WERI-Rb-1 (cell line): ENCODE results near the gene SSU72.
"Not testable (repeated sequence)": the region's sequence is repeated elsewhere in the genome, so short reads cannot be mapped to it uniquely, and the experiment has no call there.

Experiments
- DNase-seq: peaks from one replicate; pipeline ENCODE4 v3.0.0-alpha.2; 2020
- H3K27ac ChIP-seq: fragments of 250-450 bp; sonication (Bioruptor Pico); 2 replicates; pipeline ENCODE4 v1.5.1; 2020; ENCODE audit warnings: mild to moderate bottlenecking, moderate library complexity
- H3K27me3 ChIP-seq: fragments of 250-450 bp; sonication (Bioruptor Pico); 2 replicates; pipeline ENCODE4 v1.5.1; 2021; ENCODE audit warnings: mild to moderate bottlenecking, low read depth, moderate library complexity; ENCODE audit not compliant: insufficient read depth, severe bottlenecking
- H3K36me3 ChIP-seq: fragments of 250-450 bp; sonication (Bioruptor Pico); 2 replicates; pipeline ENCODE4 v1.5.1; 2020; ENCODE audit warnings: mild to moderate bottlenecking, moderate library complexity
- H3K4me3 ChIP-seq: 2 replicates; pipeline ENCODE4 v1.5.1; 2011; ENCODE audit warnings: low read depth, mild to moderate bottlenecking, control low read depth, low read length
- H3K9me3 ChIP-seq: fragments of 250-450 bp; sonication (Bioruptor Pico); 2 replicates; pipeline ENCODE4 v1.5.1; 2021; ENCODE audit warnings: mild to moderate bottlenecking, moderate library complexity; ENCODE audit not compliant: severe bottlenecking
- TF ChIP-seq, protein P1 (sequence below): IDR thresholded peaks from 2 replicates; pipeline ENCODE4 v1.5.1; 2011; ENCODE audit warnings: low read depth, mild to moderate bottlenecking, control low read depth, inconsistent platforms, low read length

Gene SSU72

DNA sequence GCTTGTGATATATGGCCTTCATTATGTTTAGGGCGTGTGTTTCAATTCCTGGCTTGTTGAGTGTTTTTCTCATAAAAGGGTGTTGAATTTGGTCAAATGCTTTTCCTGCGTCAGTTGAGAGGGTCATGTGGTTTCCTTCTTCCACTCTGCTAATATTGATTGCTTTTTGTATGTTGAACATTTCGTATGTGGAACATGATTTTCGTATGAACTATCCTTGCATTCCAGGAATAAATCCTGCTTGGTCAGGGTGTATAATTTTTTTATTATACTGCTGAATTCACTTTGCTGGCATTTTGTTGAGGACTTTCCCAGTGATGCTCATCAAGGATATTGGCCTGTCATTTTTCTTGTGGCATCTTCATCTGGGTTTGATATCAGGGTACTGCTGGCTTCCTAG lies 67.4 kb downstream of the SSU72 start:
- DNase-seq = no peak
- H3K36me3 ChIP-seq = peaks cover 4% of the 10 kb centered on the region
- H3K27me3 ChIP-seq = no peaks in the 10 kb centered on the region
- H3K4me3 ChIP-seq = no peak overlapping the region
- H3K27ac ChIP-seq = no peak overlapping the region
- TF ChIP-seq, protein P1, sequence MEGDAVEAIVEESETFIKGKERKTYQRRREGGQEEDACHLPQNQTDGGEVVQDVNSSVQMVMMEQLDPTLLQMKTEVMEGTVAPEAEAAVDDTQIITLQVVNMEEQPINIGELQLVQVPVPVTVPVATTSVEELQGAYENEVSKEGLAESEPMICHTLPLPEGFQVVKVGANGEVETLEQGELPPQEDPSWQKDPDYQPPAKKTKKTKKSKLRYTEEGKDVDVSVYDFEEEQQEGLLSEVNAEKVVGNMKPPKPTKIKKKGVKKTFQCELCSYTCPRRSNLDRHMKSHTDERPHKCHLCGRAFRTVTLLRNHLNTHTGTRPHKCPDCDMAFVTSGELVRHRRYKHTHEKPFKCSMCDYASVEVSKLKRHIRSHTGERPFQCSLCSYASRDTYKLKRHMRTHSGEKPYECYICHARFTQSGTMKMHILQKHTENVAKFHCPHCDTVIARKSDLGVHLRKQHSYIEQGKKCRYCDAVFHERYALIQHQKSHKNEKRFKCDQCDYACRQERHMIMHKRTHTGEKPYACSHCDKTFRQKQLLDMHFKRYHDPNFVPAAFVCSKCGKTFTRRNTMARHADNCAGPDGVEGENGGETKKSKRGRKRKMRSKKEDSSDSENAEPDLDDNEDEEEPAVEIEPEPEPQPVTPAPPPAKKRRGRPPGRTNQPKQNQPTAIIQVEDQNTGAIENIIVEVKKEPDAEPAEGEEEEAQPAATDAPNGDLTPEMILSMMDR = no peak
- no peaks in the 10 kb centered on the region for H3K9me3 ChIP-seq

DNA sequence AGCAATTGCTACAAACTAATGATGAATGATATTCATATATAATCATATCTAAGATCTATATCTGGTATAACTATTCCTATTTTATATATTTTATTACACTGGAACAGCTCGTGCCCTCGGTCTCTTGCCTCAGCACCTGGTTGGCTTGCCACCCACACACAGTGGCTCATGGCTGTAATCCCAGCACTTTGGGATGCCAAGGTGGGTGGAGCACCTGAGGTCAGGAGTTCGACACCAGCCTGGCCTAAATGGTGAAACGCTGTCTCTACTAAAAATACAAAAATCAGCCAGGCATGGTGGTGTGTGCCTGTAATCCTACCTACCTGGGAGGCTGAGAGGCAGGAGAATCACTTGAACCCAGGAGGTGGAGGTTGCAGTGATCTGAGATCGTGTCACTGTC lies 68.9 kb downstream of the SSU72 start:
- not testable (repeated sequence) for DNase-seq, H3K9me3 ChIP-seq, H3K4me3 ChIP-seq, H3K36me3 ChIP-seq, H3K27me3 ChIP-seq
- H3K27ac ChIP-seq = peak overlapping the region; percentile 71

DNA sequence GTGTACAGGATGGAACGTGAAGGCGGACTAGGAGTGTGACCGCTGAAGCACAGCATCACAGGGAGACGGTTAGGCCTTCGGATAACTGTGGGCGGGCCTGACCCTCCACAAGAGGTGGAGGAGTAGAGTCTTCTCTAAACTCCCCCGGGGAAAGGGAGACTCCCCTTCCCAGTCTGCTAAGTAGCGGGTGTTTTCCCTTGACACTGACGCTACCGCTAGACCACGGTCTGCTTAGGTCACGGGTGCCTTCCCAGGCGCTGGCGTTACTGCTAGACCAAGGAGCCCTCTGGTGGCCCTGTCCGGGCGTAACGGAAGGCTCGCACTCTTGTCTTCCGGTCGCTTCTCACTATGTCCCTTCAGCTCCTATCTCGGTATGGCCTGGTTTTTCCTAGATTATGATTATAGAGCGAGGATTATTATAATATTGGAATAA lies 69.3 kb downstream of the SSU72 start:
- H3K27ac ChIP-seq = peak overlapping the region; percentile 71
- peak overlapping the region; percentile 26 for H3K4me3 ChIP-seq
- DNase-seq = peak; percentile 63
- not testable (repeated sequence) for H3K9me3 ChIP-seq, H3K36me3 ChIP-seq, H3K27me3 ChIP-seq
- TF ChIP-seq, protein P1 = peak; percentile 27; the same call in 1 of the 2 replicates

DNA sequence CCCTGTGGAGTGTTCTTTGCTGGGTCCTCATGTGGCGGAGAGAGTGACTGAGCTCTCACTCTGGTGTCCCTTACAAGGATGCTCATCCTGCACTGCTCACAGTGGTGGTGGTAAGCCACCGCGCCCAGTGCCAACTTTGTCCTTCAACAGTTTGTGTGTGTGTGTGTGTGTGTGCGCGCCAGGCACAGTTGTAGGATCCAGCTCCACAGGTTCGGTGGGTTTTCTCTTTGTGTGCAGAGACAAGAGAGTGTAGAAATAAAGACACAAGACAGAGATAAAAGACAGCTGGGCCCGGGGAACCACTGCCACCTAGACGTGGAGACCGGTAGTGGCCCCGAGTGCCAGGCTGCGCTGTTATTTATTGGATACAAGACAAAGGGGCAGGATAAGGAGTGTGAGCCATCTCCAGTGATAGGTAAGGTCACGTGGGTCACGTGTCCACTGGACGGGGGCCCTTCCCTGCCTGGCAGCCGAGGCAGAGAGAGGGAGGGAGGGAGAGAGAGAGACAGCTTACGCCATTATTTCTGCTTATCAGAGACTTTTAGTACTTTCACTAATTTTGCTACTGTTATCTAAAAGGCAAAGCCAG lies 69.8 kb downstream of the SSU72 start:
- TF ChIP-seq, protein P1 = peak; percentile 58; the same call in 1 of the 2 replicates
- H3K27ac ChIP-seq = peak overlapping the region; percentile 68
- not testable (repeated sequence) for H3K36me3 ChIP-seq, H3K9me3 ChIP-seq, H3K27me3 ChIP-seq
- DNase-seq = peak; percentile 89
- peak overlapping the region; percentile 26 for H3K4me3 ChIP-seq

DNA sequence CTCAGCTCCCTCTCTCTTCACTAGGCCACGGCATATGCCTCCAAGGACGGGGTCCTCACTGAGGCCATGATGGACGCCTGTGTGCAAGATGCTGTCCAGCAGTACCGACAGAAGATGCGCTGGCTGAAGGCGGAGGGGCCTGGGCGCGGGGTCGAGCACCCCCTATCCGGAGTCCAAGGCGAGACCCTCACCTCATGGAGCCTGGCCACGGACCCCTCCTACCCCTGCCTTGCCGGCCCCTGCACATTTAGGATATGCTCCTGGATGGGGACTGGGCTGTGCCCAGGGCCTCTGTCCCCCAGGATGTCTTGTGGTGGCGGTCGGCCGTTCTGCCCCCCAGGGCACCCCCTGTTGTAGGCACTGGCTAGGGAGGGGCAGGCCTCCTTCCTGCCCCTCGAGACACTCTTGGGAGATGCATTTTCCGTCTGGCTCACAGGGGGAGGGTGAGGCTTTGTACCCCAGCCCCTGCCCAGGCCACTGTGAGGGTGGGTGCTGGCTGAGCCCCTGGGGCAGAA lies 79.1 kb downstream of the SSU72 start:
- not testable (repeated sequence) for H3K9me3 ChIP-seq, H3K27ac ChIP-seq, DNase-seq

DNA sequence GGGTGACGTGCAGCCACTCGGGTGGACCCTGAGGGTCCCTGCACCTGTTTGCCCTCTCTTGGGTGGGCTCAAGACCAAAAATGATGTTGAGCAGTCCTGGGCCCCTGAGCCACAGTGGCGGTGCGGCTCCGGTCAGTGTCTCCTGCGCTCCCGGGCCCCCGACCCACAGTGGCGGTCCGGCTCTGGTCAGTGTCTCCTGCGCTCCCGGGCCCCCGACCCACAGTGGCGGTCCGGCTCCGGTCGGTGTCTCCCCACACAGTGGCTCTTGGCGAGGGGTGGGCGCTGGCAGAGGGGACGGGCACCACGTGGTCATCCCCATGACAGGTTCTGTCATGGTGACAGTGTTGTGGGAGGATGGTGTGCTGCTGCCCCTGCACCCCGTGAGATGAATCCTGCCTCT lies 80.4 kb downstream of the SSU72 start:
- DNase-seq, H3K4me3 ChIP-seq, H3K27me3 ChIP-seq, H3K27ac ChIP-seq, H3K9me3 ChIP-seq: not testable (repeated sequence)
- peaks cover 49% of the 10 kb centered on the region for H3K36me3 ChIP-seq

More for the DNA sequence above, 79.1 kb downstream of the SSU72 start:
- H3K4me3 ChIP-seq, H3K27me3 ChIP-seq: not testable (repeated sequence)
- H3K36me3 ChIP-seq = peaks cover 37% of the 10 kb centered on the region
